C4-2B (cell line): Measurements from ENCODE around the gene SALL1.

Experiments
- CTCF ChIP-seq: fragments of 450-650 bp; conservative IDR thresholded peaks from 2 replicates; pipeline ENCODE4 v1.5.1; 2017; ENCODE audit warnings: mild to moderate bottlenecking
- ZFX ChIP-seq: fragments of 450-650 bp; IDR thresholded peaks from 2 replicates; pipeline ENCODE4 v1.6.1; 2017

GRCh38 chr16:51095084-51095881 is 55.8 kb downstream of the SALL1 start:
- TF ChIP-seq CTCF, result no peak
- TF ChIP-seq ZFX, result no peak
